ENCODE measurements around the gene NHSL2. TPM values are rescaled to one million over a fixed set of nuclear protein-coding genes. Genes with fewer than 3 reads are reported as not detected.
A peak's percentile ranks its signal among the peaks of the same experiment; 100 is the strongest.

Gene NHSL2
- total RNA-seq, 2 experiments from 2014 or later, result not detected

DNA sequence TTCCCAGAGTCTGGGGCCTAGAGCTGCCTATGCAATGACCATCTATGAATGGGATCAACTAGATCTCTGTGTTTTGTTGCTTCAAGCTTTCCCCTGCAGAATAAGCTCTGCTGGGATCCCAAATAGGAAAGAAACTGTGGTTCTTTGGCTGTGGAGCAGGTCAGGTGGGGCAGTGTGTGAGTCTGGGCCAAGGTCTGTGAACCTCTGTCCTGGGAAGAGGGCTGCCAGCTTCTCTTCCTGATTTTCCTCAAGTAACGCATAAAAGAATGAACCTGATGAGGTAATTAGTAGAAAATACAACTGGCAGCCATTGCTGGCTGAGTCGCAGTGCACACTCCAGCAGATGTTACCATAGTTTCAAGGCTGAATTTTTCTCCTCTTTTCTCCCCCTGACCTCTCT is 266.3 kb downstream of the NHSL2 start:
- no peak overlapping the region for H3K4me2 ChIP-seq (ENCODE audit: low read length)
- H3K36me3 ChIP-seq (ENCODE audit: insufficient read depth, low read length), result no peaks in the 10 kb centered on the region
- ChIA-PET CTCF (ENCODE audit: unreplicated experiment) (no interaction called here), POLR2A (no interaction called here)
- no peak overlapping the region for H3K27ac ChIP-seq (ENCODE audit: low read depth, low read length, poor library complexity, severe bottlenecking)
- no peaks in the 10 kb centered on the region for H3K9me3 ChIP-seq (ENCODE audit: low read length)
- no peak overlapping the region for H2AFZ ChIP-seq (ENCODE audit: low read length)
- H3K4me3 ChIP-seq (ENCODE audit: low read depth, low read length, poor library complexity, severe bottlenecking), result no peak overlapping the region
- no peaks in the 10 kb centered on the region for H3K9me2 ChIP-seq (ENCODE audit: insufficient read depth, low read length)
- DNase-seq (ENCODE audit: low spot score), result no peak
- intact Hi-C loops (cut with micrococcal nuclease; ENCODE audit: unreplicated experiment), result no loop called here
- TF ChIP-seq EZH2phosphoT487 (IDR thresholded peaks at IDR 0.05; ENCODE audit: borderline replicate concordance, low read depth, low read length) (no peak), CTCF (conservative IDR thresholded peaks at IDR 0.05; ENCODE audit: low read length) (no peak)
- peaks cover 2% of the 10 kb centered on the region for H3K79me2 ChIP-seq (ENCODE audit: insufficient read depth, low read depth, low read length)
- H3K4me1 ChIP-seq (ENCODE audit: insufficient read depth, low read length, poor library complexity, severe bottlenecking), result peaks cover 11% of the 10 kb centered on the region
- BruUV-seq (replicated peaks), result no TSS peak
- H4K20me1 ChIP-seq (ENCODE audit: insufficient read depth, low read length), result no peaks in the 10 kb centered on the region

DNA sequence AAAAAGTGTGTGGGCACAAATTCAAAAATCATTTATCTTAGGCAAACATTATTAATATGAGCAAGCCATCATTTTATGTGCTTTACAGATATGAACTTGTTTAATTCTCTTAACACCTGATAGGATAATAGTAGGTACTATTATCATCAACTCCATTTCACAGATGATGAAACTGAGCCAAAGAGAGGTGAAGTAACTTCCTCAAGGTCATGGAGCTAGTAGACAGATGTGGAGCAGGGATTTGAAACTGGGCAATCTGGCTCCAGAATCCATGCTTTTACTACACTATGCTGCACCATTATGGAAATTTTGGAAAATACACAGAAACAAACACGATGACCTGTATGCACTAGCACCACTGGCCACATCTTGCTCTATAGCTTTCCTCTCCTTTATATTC is 269.9 kb downstream of the NHSL2 start:
- no TSS peak for BruUV-seq (replicated peaks)
- ChIA-PET POLR2A (interaction anchor here (0.6 to 1.4 kb wide), 8 partner anchors 9 to 1613 kb away, joined by 3 to 8 read pairs (median 4); partner anchors contain the start of gene RPS4X), CTCF (ENCODE audit: unreplicated experiment) (no interaction called here)
- Histone ChIP-seq H3K4me3 (ENCODE audit: low read depth, low read length, poor library complexity, severe bottlenecking) (peak overlapping the region; percentile 99), H3K4me1 (ENCODE audit: insufficient read depth, low read length, poor library complexity, severe bottlenecking) (peaks cover 22% of the 10 kb centered on the region), H3K4me2 (ENCODE audit: low read length) (peak overlapping the region; percentile 90), H3K79me2 (ENCODE audit: insufficient read depth, low read depth, low read length) (peaks cover 20% of the 10 kb centered on the region), H4K20me1 (ENCODE audit: insufficient read depth, low read length) (no peaks in the 10 kb centered on the region), H2AFZ (ENCODE audit: low read length) (peak overlapping the region; percentile 95), H3K9me2 (ENCODE audit: insufficient read depth, low read length) (no peaks in the 10 kb centered on the region), H3K9me3 (ENCODE audit: low read length) (no peaks in the 10 kb centered on the region), H3K27ac (ENCODE audit: low read depth, low read length, poor library complexity, severe bottlenecking) (peak overlapping the region; percentile 89), H3K36me3 (ENCODE audit: insufficient read depth, low read length) (no peaks in the 10 kb centered on the region)
- intact Hi-C loops (cut with micrococcal nuclease; ENCODE audit: unreplicated experiment), result loop anchor here (2.0 kb wide), 1 partner anchor 58 kb away; the partner anchor contains the start of gene ERCC6L
- DNase-seq (ENCODE audit: low spot score), result peak; percentile 5
- TF ChIP-seq CTCF (conservative IDR thresholded peaks at IDR 0.05; ENCODE audit: low read length) (no peak), EZH2phosphoT487 (IDR thresholded peaks at IDR 0.05; ENCODE audit: borderline replicate concordance, low read depth, low read length) (no peak)
